Activated CD8-positive, alpha-beta memory T cell treated with anti-CD3 and anti-CD28 coated beads, Interleukin-2, amount 50 U/mL, for 48 hours (primary cell): ENCODE results near the gene EEIG1.
"Not testable (repeated sequence)": the region's sequence is repeated elsewhere in the genome, so short reads cannot be mapped to it uniquely, and the experiment has no call there.

ENCODE experiments used
- DNase-seq: peaks from one replicate; pipeline ENCODE4 v3.0.0-alpha.2; 2020

Gene EEIG1

GRCh38 chr9:127980706-127981558 is at the start of gene EEIG1:
Gene EEIG1 (minus strand): TSS chr9:127980989. CDS start chr9:127980137, 852 bp downstream.
- peak; percentile 98 for DNase-seq

- DNase-seq = no peak
These were observed 46.9 kb upstream of the EEIG1 start for GRCh38 chr9:128027705-128028104.

GRCh38 chr9:128026773-128027541 is 46.2 kb upstream of the EEIG1 start:
- peak; percentile 73 for DNase-seq

DNA sequence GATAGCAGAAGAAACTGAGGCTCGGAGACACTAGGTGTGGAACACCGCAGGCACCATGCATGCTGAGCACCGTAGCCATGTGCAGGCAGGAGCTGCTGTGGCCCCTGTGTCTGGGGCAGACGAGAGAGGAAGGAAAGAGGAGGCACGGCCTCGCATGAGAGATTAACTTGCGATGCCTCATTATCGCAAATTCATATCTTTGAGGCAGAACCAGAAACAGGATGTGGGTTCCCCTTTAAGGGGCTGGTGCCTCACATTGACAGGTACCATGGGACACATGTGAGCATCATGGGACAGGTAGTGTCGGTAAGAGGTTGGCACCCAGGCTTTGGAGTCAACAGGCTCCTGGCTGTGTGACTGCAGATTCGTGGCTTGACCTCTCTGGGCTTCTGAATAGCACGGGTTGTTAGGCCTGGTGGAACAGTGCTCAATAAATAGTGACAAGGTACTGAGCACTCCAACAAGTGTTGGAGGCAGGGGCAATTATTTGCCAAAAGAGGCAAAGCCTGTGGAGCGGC is 45.5 kb upstream of the EEIG1 start:
- DNase-seq = peak; percentile 79

- DNase-seq = no peak
These were observed 44.9 kb upstream of the EEIG1 start for GRCh38 chr9:128025736-128026135.

- DNase-seq = no peak
These were observed 44.0 kb upstream of the EEIG1 start for GRCh38 chr9:128024761-128025308.

GRCh38 chr9:128023671-128024070 is 42.9 kb upstream of the EEIG1 start:
- not testable (repeated sequence) for DNase-seq

DNA sequence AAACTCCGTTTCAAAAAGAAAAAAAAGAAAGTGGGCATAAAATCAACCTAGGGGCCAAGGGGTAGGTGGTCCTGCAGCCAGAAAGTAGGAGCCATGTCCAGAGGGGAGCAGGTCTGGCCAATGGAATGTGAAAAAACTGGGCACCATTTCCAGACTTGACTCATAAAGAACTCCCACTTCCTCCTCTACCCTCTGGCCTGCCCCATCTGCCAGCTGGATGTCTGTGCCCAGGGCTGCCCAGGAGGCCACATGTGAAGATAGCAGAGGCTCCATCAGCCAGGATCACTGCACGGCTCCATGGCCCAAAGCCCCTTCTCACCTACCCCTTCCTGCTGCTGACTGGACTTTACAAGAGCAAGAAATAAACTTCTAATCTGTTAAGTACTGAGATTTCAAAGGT is 42.1 kb upstream of the EEIG1 start:
- no peak for DNase-seq

DNA sequence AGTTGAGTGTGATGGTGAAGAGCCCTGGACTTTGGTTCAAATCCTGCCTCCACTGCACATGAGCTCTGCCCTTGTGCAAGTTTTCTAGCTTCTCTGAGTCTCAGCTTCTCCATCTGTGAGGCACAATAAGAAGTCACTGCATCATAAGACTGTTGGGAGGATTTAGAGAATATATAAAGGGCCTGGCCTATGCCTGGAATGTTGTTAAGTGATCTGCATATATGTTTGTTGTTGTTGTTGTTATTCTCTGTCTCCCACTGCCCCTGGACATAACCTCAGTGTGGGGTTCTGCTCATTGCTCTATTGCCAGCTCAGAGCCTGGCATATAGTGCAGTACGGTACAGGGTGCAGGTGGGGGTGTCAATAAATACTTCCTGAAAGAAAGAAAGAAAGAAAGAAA is 40.3 kb upstream of the EEIG1 start:
- DNase-seq = no peak

DNA sequence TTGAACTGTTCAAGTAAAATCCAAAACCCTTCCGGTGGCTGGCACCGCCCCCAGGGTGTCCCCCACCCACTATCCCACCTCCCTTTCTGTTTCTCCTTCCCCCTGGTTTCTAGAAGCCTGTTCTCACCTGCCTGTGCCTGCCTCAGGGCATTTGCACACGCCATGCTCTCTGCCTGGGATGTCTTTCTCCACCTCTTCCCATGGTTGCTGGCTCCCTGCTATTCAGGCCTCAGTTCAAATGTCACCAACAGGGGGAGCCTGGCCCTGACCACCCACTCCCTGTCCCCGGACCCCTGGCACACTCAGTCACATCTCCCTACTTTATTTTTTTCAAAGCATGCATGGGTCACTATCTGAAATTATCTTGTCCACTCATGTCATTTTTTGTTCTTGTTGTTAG is 39.9 kb upstream of the EEIG1 start:
- DNase-seq = no peak

- DNase-seq = no peak
These were observed 34.9 kb upstream of the EEIG1 start for GRCh38 chr9:128015696-128016095.

DNA sequence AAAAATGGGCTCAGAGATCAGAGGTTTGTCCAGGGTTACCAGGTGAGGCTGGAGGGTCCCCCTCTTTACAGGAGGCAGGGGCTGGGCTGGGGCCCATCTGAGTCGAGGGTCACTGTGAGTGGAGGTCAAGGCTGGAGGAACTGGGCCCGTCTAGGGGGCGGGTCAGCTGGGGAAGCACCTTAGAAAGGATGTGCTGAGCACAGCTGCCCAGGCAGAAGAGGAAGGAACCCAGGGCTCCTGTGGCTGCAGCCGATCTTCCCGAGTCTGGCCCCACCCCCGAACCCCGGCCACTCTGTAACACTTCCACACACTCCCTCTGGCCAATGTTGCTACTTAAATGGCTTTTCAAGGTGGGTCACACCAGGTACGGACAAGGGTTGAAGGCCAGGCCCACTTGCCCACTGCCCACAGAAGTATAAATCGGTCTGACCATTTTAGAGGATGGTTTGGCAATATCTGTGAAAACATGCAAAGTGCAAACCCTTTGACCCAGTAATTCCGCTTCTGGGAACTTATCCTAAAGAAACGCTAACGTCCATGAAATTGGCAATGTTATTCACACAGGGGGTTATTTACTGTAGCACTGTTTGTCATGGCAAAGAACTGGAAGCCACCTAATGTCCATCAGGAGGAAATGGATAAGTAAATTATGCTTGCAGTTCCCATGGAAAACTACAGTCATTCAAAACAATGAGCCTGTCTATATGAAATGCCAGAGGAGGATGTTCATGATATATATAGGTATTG is 30.5 kb upstream of the EEIG1 start:
- DNase-seq = no peak

GRCh38 chr9:128009639-128010038 is 28.9 kb upstream of the EEIG1 start:
- no peak for DNase-seq

DNA sequence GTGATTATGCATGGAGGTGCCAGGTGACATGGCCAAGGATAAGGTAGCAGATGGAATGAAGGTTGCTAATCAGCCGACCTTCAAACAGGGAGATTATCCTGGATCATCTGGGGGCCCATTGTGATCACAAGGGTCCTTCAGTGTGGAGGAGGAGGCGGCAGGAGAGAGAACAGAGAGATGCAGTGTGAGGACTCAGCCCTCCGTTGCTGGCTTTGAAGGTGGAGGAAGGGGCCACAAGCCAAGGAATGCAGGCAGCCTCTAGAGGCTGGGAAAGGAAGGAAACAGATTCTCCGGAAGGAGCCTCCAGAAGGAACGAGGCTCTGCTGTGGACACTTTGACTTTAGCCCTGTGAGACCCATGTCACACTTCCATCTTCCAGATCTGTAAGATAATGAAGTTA is 27.4 kb upstream of the EEIG1 start:
- DNase-seq = no peak

- DNase-seq = peak; percentile 91
These were observed 26.9 kb upstream of the EEIG1 start for GRCh38 chr9:128007566-128008138.

- no peak for DNase-seq
These were observed 25.7 kb upstream of the EEIG1 start for GRCh38 chr9:128006332-128006996.

DNA sequence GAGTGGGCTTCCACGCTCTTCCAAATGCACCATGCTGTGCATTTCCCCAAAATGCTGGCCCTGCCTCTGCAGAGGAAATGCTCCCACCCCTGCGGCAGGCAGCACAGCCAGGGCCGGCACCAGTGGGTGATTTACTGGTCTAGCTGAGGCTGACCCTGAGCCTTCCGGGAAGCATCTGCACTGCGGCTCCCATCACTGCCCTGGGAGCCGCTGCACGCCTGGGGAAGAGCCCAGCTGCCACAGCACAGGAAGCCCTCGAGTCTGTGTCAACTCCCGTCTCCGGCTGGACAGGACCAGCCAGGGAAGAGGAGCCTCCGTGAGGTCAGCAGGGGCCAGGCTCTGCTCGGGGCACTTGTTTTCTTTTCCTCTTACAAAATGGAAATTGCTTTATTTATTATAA is 25.1 kb upstream of the EEIG1 start:
- DNase-seq = no peak

DNA sequence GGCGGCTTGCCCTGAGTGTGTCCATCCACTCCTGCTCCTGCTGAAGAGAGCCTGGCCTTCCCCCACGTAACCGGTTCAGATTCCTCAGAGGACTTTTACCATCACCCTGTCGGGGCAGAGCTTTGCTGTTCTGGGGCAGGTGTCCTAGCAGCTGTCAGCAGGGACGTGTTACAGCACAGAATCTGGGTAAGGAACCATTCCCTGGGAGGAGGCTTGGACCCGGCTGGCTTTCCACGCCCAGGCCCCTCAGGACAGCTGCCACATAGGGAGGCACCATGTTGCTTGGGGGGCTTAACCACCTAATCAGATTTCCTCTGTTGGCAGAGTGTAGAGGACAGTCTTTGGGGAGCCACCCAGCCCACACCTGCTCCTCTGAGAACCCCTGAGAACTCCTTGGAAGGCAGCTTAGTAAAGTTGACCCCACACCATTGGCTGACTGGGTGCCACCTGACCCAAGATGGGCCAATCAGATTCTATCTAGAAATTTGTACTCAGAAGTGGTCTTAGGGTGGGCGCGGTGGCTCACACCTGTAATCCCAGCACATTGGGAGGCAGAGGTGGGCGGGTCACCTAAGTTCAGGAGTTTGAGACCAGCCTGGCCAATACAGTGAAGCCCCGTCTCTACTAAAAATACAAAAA is 23.3 kb upstream of the EEIG1 start:
- no peak for DNase-seq

- DNase-seq = no peak
These were observed 22.2 kb upstream of the EEIG1 start for GRCh38 chr9:128002959-128003358.

GRCh38 chr9:128001779-128002298 is 21.1 kb upstream of the EEIG1 start:
- DNase-seq = no peak

DNA sequence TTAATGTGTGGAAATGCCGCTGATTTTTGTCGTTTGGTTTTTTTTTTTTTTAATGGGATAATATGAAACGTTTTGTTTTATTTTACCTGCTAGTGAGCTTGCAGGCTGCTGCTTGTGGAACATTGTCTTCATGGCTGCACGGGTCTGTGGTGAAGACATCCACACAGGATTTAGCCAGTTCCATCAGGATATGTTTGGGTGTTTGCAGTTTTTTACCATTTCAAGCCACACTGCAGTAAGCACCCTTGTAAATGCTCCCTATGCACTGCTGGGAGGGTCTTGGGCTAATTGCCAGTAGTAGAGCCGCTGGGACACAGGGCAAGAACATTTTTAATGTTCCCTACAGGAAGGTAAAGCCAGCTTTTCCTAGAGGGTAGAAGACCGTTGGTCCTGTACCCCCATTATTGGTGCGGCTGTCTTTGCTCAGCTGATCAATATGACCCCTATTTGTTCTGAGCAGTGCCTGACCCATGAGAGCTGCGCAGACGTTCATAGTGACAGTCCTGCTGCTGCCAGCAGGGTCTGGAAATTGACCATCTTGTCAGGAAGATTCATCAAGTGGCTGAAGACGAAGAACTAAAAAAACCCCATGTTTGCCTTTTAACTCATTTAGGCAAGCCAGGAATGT is 20.5 kb upstream of the EEIG1 start:
- DNase-seq = no peak
